H1 (cell line): ENCODE data around the gene ATP5F1A. TPM values are rescaled to one million over a fixed set of nuclear protein-coding genes. Genes with fewer than 3 reads are reported as not detected.

Experiments
- CTCF ChIA-PET: fragments of 300-600 bp; sonication (Branson Sonifier 250); formaldehyde crosslinking; loops from one replicate; lab custom pipeline; 2021; ENCODE audit not compliant: partially characterized antibody; lab: Charles Lee
- POLR2A ChIA-PET: fragments of 300-600 bp; sonication (Branson Sonifier 250); formaldehyde crosslinking; loops from one replicate; lab custom pipeline; 2021; ENCODE audit warnings: inconsistent platforms; ENCODE audit not compliant: partially characterized antibody; lab: Charles Lee
- DNase-seq, 2 experiments: peaks; one replicate each; pipeline versions ENCODE4 v3.0.0 to v3.0.0-alpha.2; 2010 to 2022; ENCODE audit warnings: low spot score in 2 of 2, low read depth in 1 of 2, mixed read lengths in 1 of 2
- FAIRE-seq: peaks from 2 replicates; lab custom pipeline; 2011; peaks lifted over from hg19 to GRCh38; lab: Jason Lieb, UNC
- H2AFZ ChIP-seq: 2 replicates; pipeline ENCODE4 v1.8.1; 2012; ENCODE audit warnings: low read length, inconsistent platforms
- H2AK5ac ChIP-seq: 2 replicates; pipeline ENCODE4 v1.6.1; 2013; ENCODE audit warnings: low read depth, low read length
- H2BK120ac ChIP-seq: replicated peaks from 2 replicates; pipeline ENCODE3; 2013; ENCODE audit warnings: low read depth, low read length, inconsistent platforms
- H2BK12ac ChIP-seq: 2 replicates; pipeline ENCODE4 v1.6.1; 2013; ENCODE audit warnings: low read depth, low read length
- H2BK15ac ChIP-seq: 2 replicates; pipeline ENCODE4 v1.6.1; 2013; ENCODE audit warnings: low read length
- H2BK20ac ChIP-seq: 2 replicates; pipeline ENCODE4 v1.6.1; 2013; ENCODE audit warnings: low read length
- H2BK5ac ChIP-seq: 2 replicates; pipeline ENCODE4 v1.6.1; 2013; ENCODE audit warnings: low read depth, low read length
- H3K14ac ChIP-seq: 2 replicates; pipeline ENCODE4 v1.6.1; 2013; ENCODE audit warnings: inconsistent platforms; ENCODE audit not compliant: insufficient read length
- H3K18ac ChIP-seq: 2 replicates; pipeline ENCODE4 v1.6.1; 2013; ENCODE audit warnings: low read length; ENCODE audit errors: extremely low read depth
- H3K23ac ChIP-seq: 2 replicates; pipeline ENCODE4 v1.6.1; 2013; ENCODE audit warnings: inconsistent platforms; ENCODE audit not compliant: insufficient read length
- H3K23me2 ChIP-seq: 2 replicates; pipeline ENCODE4 v1.6.1; 2013; ENCODE audit warnings: low read depth, low read length
- H3K27ac ChIP-seq: 2 replicates; pipeline ENCODE4 v1.6.1; 2011; ENCODE audit warnings: low read depth, low read length, inconsistent platforms
- H3K27me3 ChIP-seq, 4 experiments: replicated peaks in 1 of 4; 1 replicate in 1 of 4; 2 replicates in 3 of 4; pipeline versions ENCODE4 v1.6.1 to v1.8.1; 2011 to 2013; ENCODE audit warnings: low read length in 3 of 4, mild to moderate bottlenecking in 3 of 4, inconsistent platforms in 2 of 4, mixed read lengths in 2 of 4, moderate library complexity in 1 of 4; ENCODE audit not compliant: control insufficient read depth in 3 of 4, insufficient read depth in 3 of 4; ENCODE audit errors: extremely low read depth in 1 of 4
- H3K36me3 ChIP-seq, 4 experiments: 2 replicates each; pipeline versions ENCODE4 v1.6.1 to v1.8.1; 2011 to 2013; ENCODE audit warnings: mild to moderate bottlenecking in 4 of 4, low read length in 3 of 4, moderate library complexity in 2 of 4, control low read depth in 1 of 4, inconsistent platforms in 1 of 4; ENCODE audit not compliant: insufficient read depth in 4 of 4, control insufficient read depth in 2 of 4
- H3K4ac ChIP-seq: replicated peaks from 2 replicates; pipeline ENCODE3; 2013; ENCODE audit warnings: low read length, low read depth, mixed read lengths, inconsistent platforms; ENCODE audit not compliant: insufficient read length
- H3K4me1 ChIP-seq, 4 experiments: replicated peaks in 1 of 4; 1 replicate in 1 of 4; 2 replicates in 3 of 4; pipeline versions ENCODE4 v1.6.1 to v1.8.1; 2011 to 2013; ENCODE audit warnings: low read length in 3 of 4, inconsistent platforms in 2 of 4, mixed read lengths in 1 of 4; ENCODE audit not compliant: insufficient read depth in 4 of 4, control insufficient read depth in 3 of 4
- H3K4me2 ChIP-seq, 2 experiments: 2 replicates each; pipeline versions ENCODE4 v1.6.1 to v1.8.1; 2011 to 2013; ENCODE audit warnings: low read depth in 2 of 2, low read length in 2 of 2, control low read depth in 1 of 2, inconsistent platforms in 1 of 2, mild to moderate bottlenecking in 1 of 2; ENCODE audit not compliant: insufficient read depth in 1 of 2
- H3K4me3 ChIP-seq, 4 experiments: fragments of 200-600, 300-600 bp in 1 of 4; sonication (generic), shearing (Covaris generic), sonication (Bioruptor Twin) in 1 of 4; 2 replicates each; pipeline versions ENCODE4 v1.5.1 to v1.8.1; 2011 to 2016; ENCODE audit warnings: low read length in 4 of 4, low read depth in 3 of 4, control low read depth in 2 of 4, inconsistent platforms in 2 of 4, mild to moderate bottlenecking in 2 of 4, mixed read lengths in 1 of 4, moderate library complexity in 1 of 4; ENCODE audit not compliant: insufficient read depth in 2 of 4; ENCODE audit errors: extremely low read depth in 1 of 4
- H3K56ac ChIP-seq: replicated peaks from 2 replicates; pipeline ENCODE3; 2013; ENCODE audit warnings: low read depth, mild to moderate bottlenecking, mixed read lengths, low read length, inconsistent platforms; ENCODE audit not compliant: insufficient read length
- H3K79me1 ChIP-seq: 2 replicates; pipeline ENCODE4 v1.6.1; 2013; ENCODE audit warnings: low read depth, low read length, control low read depth
- H3K79me2 ChIP-seq, 2 experiments: 2 replicates each; pipeline versions ENCODE4 v1.6.1 to v1.8.1; 2012 to 2013; ENCODE audit warnings: low read length in 2 of 2, mild to moderate bottlenecking in 2 of 2, inconsistent platforms in 1 of 2; ENCODE audit not compliant: insufficient read depth in 2 of 2, control insufficient read depth in 1 of 2
- H3K9ac ChIP-seq, 4 experiments: replicated peaks in 1 of 4; 1 replicate in 1 of 4; 2 replicates in 3 of 4; pipeline versions ENCODE4 v1.6.1 to v1.8.1; 2011 to 2013; ENCODE audit warnings: low read depth in 3 of 4, low read length in 3 of 4, control low read depth in 2 of 4, mild to moderate bottlenecking in 2 of 4, moderate library complexity in 2 of 4, inconsistent platforms in 1 of 4; ENCODE audit errors: extremely low read depth in 1 of 4
- H3K9me3 ChIP-seq, 2 experiments: 2 replicates each; pipeline versions ENCODE4 v1.6.1 to v1.8.1; 2012 to 2013; ENCODE audit warnings: mild to moderate bottlenecking in 2 of 2, moderate library complexity in 2 of 2, control low read depth in 1 of 2, inconsistent platforms in 1 of 2, low read depth in 1 of 2, low read length in 1 of 2, mixed read lengths in 1 of 2; ENCODE audit not compliant: insufficient read depth in 2 of 2
- H4K20me1 ChIP-seq, 2 experiments: replicated peaks in 1 of 2; 2 replicates each; pipeline versions ENCODE3 to v1.8.1; 2011 to 2013; ENCODE audit warnings: inconsistent platforms in 2 of 2, low read length in 2 of 2, mild to moderate bottlenecking in 1 of 2; ENCODE audit not compliant: insufficient read depth in 2 of 2, control insufficient read depth in 1 of 2
- H4K5ac ChIP-seq: 2 replicates; pipeline ENCODE4 v1.6.1; 2013; ENCODE audit warnings: low read length, low read depth, mixed read lengths, inconsistent platforms; ENCODE audit not compliant: insufficient read length
- H4K8ac ChIP-seq: 2 replicates; pipeline ENCODE4 v1.8.0; 2013; ENCODE audit warnings: mild to moderate bottlenecking, moderate library complexity, low read length, inconsistent platforms; ENCODE audit not compliant: insufficient read depth; ENCODE audit errors: extremely low read depth
- H4K91ac ChIP-seq: replicated peaks from 2 replicates; pipeline ENCODE3; 2013; ENCODE audit warnings: low read length, mixed read lengths, inconsistent platforms; ENCODE audit not compliant: insufficient read length
- CEBPB ChIP-seq: IDR thresholded peaks from 2 replicates; pipeline ENCODE4 v1.6.1; 2012; ENCODE audit warnings: low read depth, low read length
- TEAD4 ChIP-seq: IDR thresholded peaks from 2 replicates; pipeline ENCODE4 v1.6.1; 2012; ENCODE audit warnings: low read depth, low read length, inconsistent platforms, mixed read lengths
- WGBS, 2 experiments: shearing (Covaris generic) in 1 of 2; methylation state at CpG; one replicate each; pipeline versions ENCODE4 v1.1.6 to v1.1.7; 2013 to 2015; ENCODE audit warnings: low lambda C conversion rate in 2 of 2, mixed read lengths in 2 of 2, inconsistent platforms in 1 of 2, low coverage in 1 of 2, missing lambda C conversion rate in 1 of 2; ENCODE audit not compliant: insufficient replicate concordance in 2 of 2, insufficient coverage in 1 of 2, insufficient read length in 1 of 2; ENCODE audit errors: extremely low coverage in 1 of 2, missing lambda C conversion rate in 1 of 2; 5-methylcytosine and 5-hydroxymethylcytosine counted together
- polyA plus RNA-seq, 7 experiments: library from polyadenylated mRNA; depleted of rRNA in 3 of 7; stranded (reverse) in 5 of 7; unstranded in 2 of 7; fragments of >200 nt in 5 of 7; fragments of 200-250 nt in 2 of 7; gene quantifications; 1 replicate in 5 of 7; 2 replicates in 1 of 7; 4 replicates in 1 of 7; pipeline versions ENCODE4 v1.2.1 to v1.2.3, GENCODE V29; 2011 to 2013; ENCODE audit warnings: missing spikeins in 2 of 7, mixed read lengths in 2 of 7
- total RNA-seq: library from RNA; stranded (reverse); fragmentation: NEBNext Ultra II Directional; extraction: Animal tissue kit (Norgen Biotek cat#: 25700); gene quantifications from 2 replicates; pipeline ENCODE4 v1.2.1, GENCODE V29; 2021

The ATP5F1A gene
- total and polyA plus RNA-seq, 2 of the 8 experiments (the other 6 are each of a cell fraction or from before 2014, with no cell fraction given): 685 to 970 TPM

GRCh38 chr18:46050268-46050667 is 47.8 kb downstream of the ATP5F1A start:
- DNase-seq (peak in 1 of 2 experiments; percentile 27), FAIRE-seq (no peak)
- no peak overlapping the region for H2BK15ac ChIP-seq
- no peak overlapping the region for H2AK5ac ChIP-seq
- H3K4me3 ChIP-seq: no peak overlapping the region
- no peak overlapping the region for H3K56ac ChIP-seq
- H4K5ac ChIP-seq: no peak overlapping the region
- H3K4ac ChIP-seq: no peak overlapping the region
- no peak overlapping the region for H2AFZ ChIP-seq
- H2BK120ac ChIP-seq: no peak overlapping the region
- H4K8ac ChIP-seq: no peak overlapping the region
- H3K36me3 ChIP-seq: no peaks in the 10 kb centered on the region
- POLR2A ChIA-PET: interaction anchor here (0.9 kb wide), 1 partner anchor 9 kb away, joined by 3 read pairs; no protein-coding TSS in a partner anchor
- H2BK20ac ChIP-seq: no peak overlapping the region
- H3K27me3 ChIP-seq: no peaks in the 10 kb centered on the region
- no peaks in the 10 kb centered on the region for H3K4me1 ChIP-seq
- TF ChIP-seq TEAD4: no peak
- TF ChIP-seq CEBPB: 0 out of 2 replicates have a peak, but pooled peaks have one; percentile 22
- WGBS, 2 experiments: 93% methylated on average over 5 of the region's 5 CpGs; no CpG with 5 or more reads in 1 of the 2 experiments
- no peaks in the 10 kb centered on the region for H3K79me2 ChIP-seq
- no peaks in the 10 kb centered on the region for H4K20me1 ChIP-seq
- no peaks in the 10 kb centered on the region for H3K79me1 ChIP-seq
- H3K18ac ChIP-seq: no peak overlapping the region
- CTCF ChIA-PET: no interaction called here
- no peak overlapping the region for H4K91ac ChIP-seq
- no peak overlapping the region for H3K4me2 ChIP-seq
- no peak overlapping the region for H3K27ac ChIP-seq
- H2BK12ac ChIP-seq: no peak overlapping the region
- no peak overlapping the region for H2BK5ac ChIP-seq
- no peaks in the 10 kb centered on the region for H3K23me2 ChIP-seq
- H3K14ac ChIP-seq: no peak overlapping the region
- H3K9me3 ChIP-seq: no peaks in the 10 kb centered on the region
- no peak overlapping the region for H3K23ac ChIP-seq
- no peak overlapping the region for H3K9ac ChIP-seq
